ENCODE measurements around the gene NEUROG3.
A peak's percentile ranks its signal among the peaks of the same experiment; 100 is the strongest.

NEUROG3 gene

GRCh38 chr10:69573056-69573806 is at the start of gene NEUROG3:
TSS of gene NEUROG3 (minus strand) at chr10:69573422. CDS start at chr10:69573043, 379 bp downstream.
- DNase-seq, result no peak

GRCh38 chr10:69620625-69621024 is 47.4 kb upstream of the NEUROG3 start:
- DNase-seq, result no peak

- no peak for DNase-seq
Measured at GRCh38 chr10:69619626-69620025, 46.4 kb upstream of the NEUROG3 start.

GRCh38 chr10:69618746-69619145 is 45.5 kb upstream of the NEUROG3 start:
- DNase-seq, result no peak

GRCh38 chr10:69616358-69616757 is 43.1 kb upstream of the NEUROG3 start:
- no peak for DNase-seq

- DNase-seq, result no peak
Measured at GRCh38 chr10:69614130-69614529, 40.9 kb upstream of the NEUROG3 start.

- no peak for DNase-seq
Measured at GRCh38 chr10:69612760-69613159, 39.5 kb upstream of the NEUROG3 start.

- DNase-seq, result no peak
Measured at GRCh38 chr10:69609077-69609476, 35.9 kb upstream of the NEUROG3 start.

GRCh38 chr10:69600761-69601330 is 27.6 kb upstream of the NEUROG3 start:
- no peak for DNase-seq

- no peak for DNase-seq
Measured at GRCh38 chr10:69588358-69588757, 15.1 kb upstream of the NEUROG3 start.

- no peak for DNase-seq
Measured at GRCh38 chr10:69584624-69585023, 11.4 kb upstream of the NEUROG3 start.

GRCh38 chr10:69583106-69583505 is 9.9 kb upstream of the NEUROG3 start:
- no peak for DNase-seq

- no peak for DNase-seq
Measured at GRCh38 chr10:69580435-69580834, 7.2 kb upstream of the NEUROG3 start.

- no peak for DNase-seq
Measured at GRCh38 chr10:69579464-69580060, 6.3 kb upstream of the NEUROG3 start.

- DNase-seq, result no peak
Measured at GRCh38 chr10:69578508-69578991, 5.3 kb upstream of the NEUROG3 start.

- no peak for DNase-seq
Measured at GRCh38 chr10:69577268-69578232, 4.3 kb upstream of the NEUROG3 start.

GRCh38 chr10:69576334-69577011 is 3.3 kb upstream of the NEUROG3 start:
- DNase-seq, result no peak

GRCh38 chr10:69575164-69575722 is 2.0 kb upstream of the NEUROG3 start:
- DNase-seq, result no peak

- DNase-seq, result no peak
Measured at GRCh38 chr10:69574571-69574978, 1.4 kb upstream of the NEUROG3 start.

GRCh38 chr10:69572159-69573055 is 815 bp downstream of the NEUROG3 start:
- DNase-seq, result peak; percentile 36 to 49

- no peak for DNase-seq
Measured at GRCh38 chr10:69571618-69572158, 1.5 kb downstream of the NEUROG3 start.
